HG03460 (cell line): ENCODE results near the gene TSSK2.

ENCODE experiments used
- ATAC-seq: cut with Tn5 transposase; IDR thresholded peaks from one replicate; pipeline ENCODE4 v1.9.1; 2021; ENCODE audit not compliant: unreplicated experiment

TSSK2 gene

DNA sequence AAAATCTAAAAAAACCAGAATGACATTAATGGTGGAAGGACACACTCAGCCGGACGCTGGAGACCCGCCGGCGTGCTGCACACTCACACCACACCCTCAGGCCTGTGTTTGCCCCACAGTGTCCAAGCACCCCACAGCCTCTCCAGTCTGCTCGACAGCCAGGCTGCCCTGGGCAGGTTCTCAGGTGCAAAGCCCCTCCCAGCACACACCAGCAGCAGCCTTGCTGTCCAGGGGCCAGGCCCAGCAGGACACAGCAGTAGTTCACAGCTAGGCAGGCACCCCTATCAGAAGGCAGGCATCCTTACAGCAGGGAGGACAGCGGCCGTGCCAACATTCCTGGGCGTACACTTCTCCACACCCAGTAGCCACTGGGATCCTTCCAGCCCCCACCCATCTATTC, 49.1 kb downstream of the TSSK2 start:
- ATAC-seq, result no peak

DNA sequence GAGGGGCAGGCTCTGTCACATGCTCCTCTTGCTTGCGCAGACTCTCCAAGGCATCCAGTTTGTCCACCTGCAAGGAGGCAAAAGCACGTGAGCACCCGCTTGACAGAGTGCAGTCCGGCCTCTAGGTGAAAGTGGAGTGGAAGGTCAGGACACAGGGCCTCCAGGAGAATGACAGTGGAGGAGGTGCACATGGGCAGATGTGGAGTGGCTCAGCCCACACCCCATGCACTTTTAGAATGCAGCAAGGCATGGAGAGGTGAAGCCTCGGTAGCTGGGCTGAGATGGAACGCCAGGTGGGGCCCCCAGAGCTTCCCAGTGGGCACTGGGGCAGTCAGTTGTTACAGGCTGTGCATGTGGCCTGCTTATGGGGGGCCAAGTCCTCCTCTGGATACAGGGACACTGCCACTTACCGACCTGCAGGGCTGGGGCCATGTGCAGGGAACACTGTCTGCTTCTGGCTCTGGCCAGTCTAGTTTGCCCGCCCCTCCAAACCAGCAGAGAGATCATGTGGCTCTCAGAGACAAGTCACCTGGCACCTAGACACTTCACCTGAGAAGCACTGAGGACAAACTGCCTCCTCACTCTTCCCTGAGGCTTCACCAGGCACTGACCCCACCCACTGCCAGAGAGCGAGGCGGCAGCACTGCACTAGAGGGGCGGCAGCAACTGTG, 49.8 kb downstream of the TSSK2 start:
- no peak for ATAC-seq

- no peak for ATAC-seq
Observed at GRCh38 chr22:19181786-19182471, 50.8 kb downstream of the TSSK2 start.
